ENCODE results near the gene IL18RAP. TPM values are rescaled to one million over a fixed set of nuclear protein-coding genes. Genes with fewer than 3 reads are reported as not detected.

Gene IL18RAP
- total and polyA plus RNA-seq, 2 experiments from 2014 or later = not detected

DNA sequence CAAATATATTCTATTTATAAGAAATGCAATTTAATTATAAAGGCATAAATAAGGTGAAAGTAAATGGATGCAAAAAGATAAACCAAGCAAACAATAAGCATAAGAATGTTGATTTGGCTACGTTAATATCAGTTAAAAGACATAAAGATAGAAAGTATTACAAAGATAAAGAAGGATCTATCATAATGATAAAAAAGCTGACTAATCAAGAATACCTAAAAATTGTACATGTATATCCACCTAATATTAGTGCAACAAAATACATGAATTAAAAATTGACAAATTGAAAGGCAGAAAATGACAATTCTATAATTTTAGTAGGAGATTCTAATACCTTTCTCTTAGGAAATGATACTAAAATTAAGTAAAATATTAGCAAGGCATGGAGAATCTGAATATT, 71.6 kb downstream of the IL18RAP start (continued):
- TF ChIP-seq, protein P1, sequence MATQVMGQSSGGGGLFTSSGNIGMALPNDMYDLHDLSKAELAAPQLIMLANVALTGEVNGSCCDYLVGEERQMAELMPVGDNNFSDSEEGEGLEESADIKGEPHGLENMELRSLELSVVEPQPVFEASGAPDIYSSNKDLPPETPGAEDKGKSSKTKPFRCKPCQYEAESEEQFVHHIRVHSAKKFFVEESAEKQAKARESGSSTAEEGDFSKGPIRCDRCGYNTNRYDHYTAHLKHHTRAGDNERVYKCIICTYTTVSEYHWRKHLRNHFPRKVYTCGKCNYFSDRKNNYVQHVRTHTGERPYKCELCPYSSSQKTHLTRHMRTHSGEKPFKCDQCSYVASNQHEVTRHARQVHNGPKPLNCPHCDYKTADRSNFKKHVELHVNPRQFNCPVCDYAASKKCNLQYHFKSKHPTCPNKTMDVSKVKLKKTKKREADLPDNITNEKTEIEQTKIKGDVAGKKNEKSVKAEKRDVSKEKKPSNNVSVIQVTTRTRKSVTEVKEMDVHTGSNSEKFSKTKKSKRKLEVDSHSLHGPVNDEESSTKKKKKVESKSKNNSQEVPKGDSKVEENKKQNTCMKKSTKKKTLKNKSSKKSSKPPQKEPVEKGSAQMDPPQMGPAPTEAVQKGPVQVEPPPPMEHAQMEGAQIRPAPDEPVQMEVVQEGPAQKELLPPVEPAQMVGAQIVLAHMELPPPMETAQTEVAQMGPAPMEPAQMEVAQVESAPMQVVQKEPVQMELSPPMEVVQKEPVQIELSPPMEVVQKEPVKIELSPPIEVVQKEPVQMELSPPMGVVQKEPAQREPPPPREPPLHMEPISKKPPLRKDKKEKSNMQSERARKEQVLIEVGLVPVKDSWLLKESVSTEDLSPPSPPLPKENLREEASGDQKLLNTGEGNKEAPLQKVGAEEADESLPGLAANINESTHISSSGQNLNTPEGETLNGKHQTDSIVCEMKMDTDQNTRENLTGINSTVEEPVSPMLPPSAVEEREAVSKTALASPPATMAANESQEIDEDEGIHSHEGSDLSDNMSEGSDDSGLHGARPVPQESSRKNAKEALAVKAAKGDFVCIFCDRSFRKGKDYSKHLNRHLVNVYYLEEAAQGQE (IDR thresholded peaks at IDR 0.05; ENCODE audit: unreplicated experiment) = no peak

DNA sequence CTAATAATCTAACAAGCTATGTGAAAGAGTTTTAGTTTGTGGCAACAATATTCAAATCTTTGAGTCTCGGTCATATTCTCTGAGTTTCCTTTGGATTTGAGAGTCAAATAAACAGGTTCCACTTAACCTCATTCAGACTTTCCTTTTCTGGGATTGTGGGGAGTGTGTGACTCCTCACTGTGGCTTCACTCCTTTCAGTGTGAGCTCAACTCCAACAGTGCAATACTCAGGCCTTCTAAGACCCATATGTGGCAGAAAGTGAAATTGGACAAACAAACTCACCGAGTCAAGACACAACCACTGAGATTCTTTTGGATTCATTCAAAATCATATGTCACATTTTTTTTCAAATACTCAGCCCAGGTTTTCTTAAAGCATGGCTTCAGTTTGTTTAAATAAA, 75.5 kb downstream of the IL18RAP start:
- Mint-ChIP-seq H3K36me3 (ENCODE audit: low read depth) (no peaks in the 10 kb centered on the region), H3K27me3 (ENCODE audit: insufficient read depth, low read depth, poor library complexity) (peaks cover 2% of the 10 kb centered on the region), H3K9me3 (0 out of 3 replicates have a peak, but pooled peaks cover 6% of the 10 kb centered on the region), H3K27ac (no peak overlapping the region), H3K4me3 (no peak overlapping the region), H3K4me1 (no peaks in the 10 kb centered on the region)
- Histone ChIP-seq H3K4me3 (no peak overlapping the region), H3K4me1 (ENCODE audit: insufficient read depth) (no peaks in the 10 kb centered on the region), H3K4me2 (no peak overlapping the region), H4K20me1 (replicated peaks; ENCODE audit: insufficient read depth) (no peaks in the 10 kb centered on the region), H3F3A (replicated peaks; ENCODE audit: low read depth) (no peaks in the 10 kb centered on the region), H3K36me3 (ENCODE audit: insufficient read depth) (no peaks in the 10 kb centered on the region), H2AFZ (no peak overlapping the region), H3K79me2 (replicated peaks; ENCODE audit: insufficient read depth) (no peaks in the 10 kb centered on the region), H3K9me2 (ENCODE audit: insufficient read depth) (peaks cover 8% of the 10 kb centered on the region; the same call in 1 of the 2 replicates), H3K27ac (ENCODE audit: low read depth) (no peak overlapping the region), H3K27me3 (ENCODE audit: insufficient read depth) (no peaks in the 10 kb centered on the region)
- ATAC-seq = no peak
- DNase-seq (ENCODE audit: low spot score) = no peak
- TF ChIP-seq STAT1 (IDR thresholded peaks at IDR 0.05; ENCODE audit: unreplicated experiment) (no peak), POLR2AphosphoS5 (IDR thresholded peaks at IDR 0.05; ENCODE audit: low read depth) (no peak), ZNF114 (CRISPR knock-in tag; IDR thresholded peaks at IDR 0.05) (no peak), NANOG (IDR thresholded peaks at IDR 0.05; ENCODE audit: borderline replicate concordance) (no peak), ZNF331 (CRISPR knock-in tag; IDR thresholded peaks at IDR 0.05; ENCODE audit: low read depth) (no peak), JUNB (IDR thresholded peaks at IDR 0.05; ENCODE audit: unreplicated experiment) (no peak), EZH2phosphoT487 (IDR thresholded peaks at IDR 0.05; ENCODE audit: unreplicated experiment) (no peak), CREB1 (CRISPR knock-in tag; IDR thresholded peaks at IDR 0.05; ENCODE audit: low read depth) (no peak), EZH2 (IDR thresholded peaks at IDR 0.05; ENCODE audit: low read depth, unreplicated experiment) (no peak)
- TF ChIP-seq, protein P1 (IDR thresholded peaks at IDR 0.05; ENCODE audit: unreplicated experiment) = no peak
- TF ChIP-seq, protein P2, sequence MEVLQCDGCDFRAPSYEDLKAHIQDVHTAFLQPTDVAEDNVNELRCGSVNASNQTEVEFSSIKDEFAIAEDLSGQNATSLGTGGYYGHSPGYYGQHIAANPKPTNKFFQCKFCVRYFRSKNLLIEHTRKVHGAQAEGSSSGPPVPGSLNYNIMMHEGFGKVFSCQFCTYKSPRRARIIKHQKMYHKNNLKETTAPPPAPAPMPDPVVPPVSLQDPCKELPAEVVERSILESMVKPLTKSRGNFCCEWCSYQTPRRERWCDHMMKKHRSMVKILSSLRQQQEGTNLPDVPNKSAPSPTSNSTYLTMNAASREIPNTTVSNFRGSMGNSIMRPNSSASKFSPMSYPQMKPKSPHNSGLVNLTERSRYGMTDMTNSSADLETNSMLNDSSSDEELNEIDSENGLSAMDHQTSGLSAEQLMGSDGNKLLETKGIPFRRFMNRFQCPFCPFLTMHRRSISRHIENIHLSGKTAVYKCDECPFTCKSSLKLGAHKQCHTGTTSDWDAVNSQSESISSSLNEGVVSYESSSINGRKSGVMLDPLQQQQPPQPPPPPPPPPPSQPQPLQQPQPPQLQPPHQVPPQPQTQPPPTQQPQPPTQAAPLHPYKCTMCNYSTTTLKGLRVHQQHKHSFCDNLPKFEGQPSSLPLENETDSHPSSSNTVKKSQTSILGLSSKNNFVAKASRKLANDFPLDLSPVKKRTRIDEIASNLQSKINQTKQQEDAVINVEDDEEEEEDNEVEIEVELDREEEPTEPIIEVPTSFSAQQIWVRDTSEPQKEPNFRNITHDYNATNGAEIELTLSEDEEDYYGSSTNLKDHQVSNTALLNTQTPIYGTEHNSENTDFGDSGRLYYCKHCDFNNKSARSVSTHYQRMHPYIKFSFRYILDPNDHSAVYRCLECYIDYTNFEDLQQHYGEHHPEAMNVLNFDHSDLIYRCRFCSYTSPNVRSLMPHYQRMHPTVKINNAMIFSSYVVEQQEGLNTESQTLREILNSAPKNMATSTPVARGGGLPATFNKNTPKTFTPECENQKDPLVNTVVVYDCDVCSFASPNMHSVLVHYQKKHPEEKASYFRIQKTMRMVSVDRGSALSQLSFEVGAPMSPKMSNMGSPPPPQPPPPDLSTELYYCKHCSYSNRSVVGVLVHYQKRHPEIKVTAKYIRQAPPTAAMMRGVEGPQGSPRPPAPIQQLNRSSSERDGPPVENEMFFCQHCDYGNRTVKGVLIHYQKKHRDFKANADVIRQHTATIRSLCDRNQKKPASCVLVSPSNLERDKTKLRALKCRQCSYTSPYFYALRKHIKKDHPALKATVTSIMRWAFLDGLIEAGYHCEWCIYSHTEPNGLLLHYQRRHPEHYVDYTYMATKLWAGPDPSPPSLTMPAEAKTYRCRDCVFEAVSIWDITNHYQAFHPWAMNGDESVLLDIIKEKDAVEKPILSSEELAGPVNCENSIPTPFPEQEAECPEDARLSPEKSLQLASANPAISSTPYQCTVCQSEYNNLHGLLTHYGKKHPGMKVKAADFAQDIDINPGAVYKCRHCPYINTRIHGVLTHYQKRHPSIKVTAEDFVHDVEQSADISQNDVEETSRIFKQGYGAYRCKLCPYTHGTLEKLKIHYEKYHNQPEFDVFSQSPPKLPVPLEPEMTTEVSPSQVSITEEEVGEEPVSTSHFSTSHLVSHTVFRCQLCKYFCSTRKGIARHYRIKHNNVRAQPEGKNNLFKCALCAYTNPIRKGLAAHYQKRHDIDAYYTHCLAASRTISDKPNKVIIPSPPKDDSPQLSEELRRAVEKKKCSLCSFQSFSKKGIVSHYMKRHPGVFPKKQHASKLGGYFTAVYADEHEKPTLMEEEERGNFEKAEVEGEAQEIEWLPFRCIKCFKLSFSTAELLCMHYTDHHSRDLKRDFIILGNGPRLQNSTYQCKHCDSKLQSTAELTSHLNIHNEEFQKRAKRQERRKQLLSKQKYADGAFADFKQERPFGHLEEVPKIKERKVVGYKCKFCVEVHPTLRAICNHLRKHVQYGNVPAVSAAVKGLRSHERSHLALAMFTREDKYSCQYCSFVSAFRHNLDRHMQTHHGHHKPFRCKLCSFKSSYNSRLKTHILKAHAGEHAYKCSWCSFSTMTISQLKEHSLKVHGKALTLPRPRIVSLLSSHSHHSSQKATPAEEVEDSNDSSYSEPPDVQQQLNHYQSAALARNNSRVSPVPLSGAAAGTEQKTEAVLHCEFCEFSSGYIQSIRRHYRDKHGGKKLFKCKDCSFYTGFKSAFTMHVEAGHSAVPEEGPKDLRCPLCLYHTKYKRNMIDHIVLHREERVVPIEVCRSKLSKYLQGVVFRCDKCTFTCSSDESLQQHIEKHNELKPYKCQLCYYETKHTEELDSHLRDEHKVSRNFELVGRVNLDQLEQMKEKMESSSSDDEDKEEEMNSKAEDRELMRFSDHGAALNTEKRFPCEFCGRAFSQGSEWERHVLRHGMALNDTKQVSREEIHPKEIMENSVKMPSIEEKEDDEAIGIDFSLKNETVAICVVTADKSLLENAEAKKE (CRISPR knock-in tag; IDR thresholded peaks at IDR 0.05) = no peak
- TF ChIP-seq, protein P3, sequence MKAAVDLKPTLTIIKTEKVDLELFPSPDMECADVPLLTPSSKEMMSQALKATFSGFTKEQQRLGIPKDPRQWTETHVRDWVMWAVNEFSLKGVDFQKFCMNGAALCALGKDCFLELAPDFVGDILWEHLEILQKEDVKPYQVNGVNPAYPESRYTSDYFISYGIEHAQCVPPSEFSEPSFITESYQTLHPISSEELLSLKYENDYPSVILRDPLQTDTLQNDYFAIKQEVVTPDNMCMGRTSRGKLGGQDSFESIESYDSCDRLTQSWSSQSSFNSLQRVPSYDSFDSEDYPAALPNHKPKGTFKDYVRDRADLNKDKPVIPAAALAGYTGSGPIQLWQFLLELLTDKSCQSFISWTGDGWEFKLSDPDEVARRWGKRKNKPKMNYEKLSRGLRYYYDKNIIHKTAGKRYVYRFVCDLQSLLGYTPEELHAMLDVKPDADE (IDR thresholded peaks at IDR 0.05) = no peak

All from GM23338 (cell line).